Calu3 (cell line): Measurements from ENCODE around the gene CELF5. TPM values are rescaled to one million over a fixed set of nuclear protein-coding genes. Genes with fewer than 3 reads are reported as not detected.
"Not testable (repeated sequence)": the region's sequence is repeated elsewhere in the genome, so short reads cannot be mapped to it uniquely, and the experiment has no call there.

ENCODE experiments used
- BruUV-seq: library from RNA; stranded (reverse); fragments of 400-500 nt; replicated peaks from 2 replicates; lab custom pipeline; 2021; lab: Mats Ljungman, UMichigan
- CTCF ChIA-PET: fragments of 300-600 bp; sonication (Branson Sonifier 250); formaldehyde crosslinking; loops from one replicate; lab custom pipeline; 2022; ENCODE audit warnings: antibody characterized with exemption; lab: Charles Lee
- DNase-seq: peaks from one replicate; pipeline ENCODE4 v3.0.0; 2022
- H3K27ac Mint-ChIP-seq: one replicate; pipeline ENCODE4 v1.8.0; 2022; ENCODE audit warnings: mixed read lengths; ENCODE audit not compliant: unreplicated experiment
- H3K27me3 Mint-ChIP-seq: one replicate; pipeline ENCODE4 v1.8.0; 2022; ENCODE audit warnings: mixed read lengths; ENCODE audit not compliant: unreplicated experiment
- H3K36me3 Mint-ChIP-seq: one replicate; pipeline ENCODE4 v1.8.0; 2022; ENCODE audit warnings: mild to moderate bottlenecking, moderate library complexity, mixed read lengths; ENCODE audit not compliant: insufficient read depth, unreplicated experiment
- H3K4me1 Mint-ChIP-seq: one replicate; pipeline ENCODE4 v1.8.0; 2022; ENCODE audit warnings: mild to moderate bottlenecking, low read depth, mixed read lengths; ENCODE audit not compliant: unreplicated experiment
- H3K4me3 Mint-ChIP-seq: one replicate; pipeline ENCODE4 v1.8.0; 2022; ENCODE audit warnings: mild to moderate bottlenecking, low read depth, moderate library complexity, mixed read lengths; ENCODE audit not compliant: unreplicated experiment
- H3K9me3 Mint-ChIP-seq: one replicate; pipeline ENCODE4 v1.8.0; 2022; ENCODE audit warnings: low read depth, mixed read lengths; ENCODE audit not compliant: unreplicated experiment
- CTCF ChIP-seq: fragments of 200-600 bp; IDR thresholded peaks from one replicate; pipeline ENCODE4 v1.8.0; 2022; ENCODE audit warnings: antibody characterized with exemption; ENCODE audit not compliant: unreplicated experiment
- intact Hi-C: fragments of 100-400 bp; cut with micrococcal nuclease; formaldehyde crosslinking; loops from one replicate; pipeline ENCODE4 v1.10.0; 2022; ENCODE audit not compliant: unreplicated experiment
- total RNA-seq: library from RNA; stranded (reverse); gene quantifications from 2 replicates; pipeline ENCODE4 v1.2.3, GENCODE V29; 2022

The CELF5 gene
- total RNA-seq, 1 experiment from 2014 or later, result 0.40 TPM

- Mint-ChIP-seq H3K27ac (no peak overlapping the region), H3K36me3 (peaks cover 12% of the 10 kb centered on the region), H3K4me1 (peaks cover 17% of the 10 kb centered on the region), H3K4me3 (no peak overlapping the region), H3K27me3 (no peaks in the 10 kb centered on the region), H3K9me3 (no peaks in the 10 kb centered on the region)
- intact Hi-C loops, result no loop called here
- DNase-seq, result no peak
- BruUV-seq, result no TSS peak
- CTCF ChIA-PET, result no interaction called here
- no peak for TF ChIP-seq CTCF
Measured at GRCh38 chr19:3190921-3191805, 33.3 kb upstream of the CELF5 start.

GRCh38 chr19:3191806-3192104 lies 32.7 kb upstream of the CELF5 start:
- H3K4me3 Mint-ChIP-seq, intact Hi-C loops, H3K27me3 Mint-ChIP-seq, H3K9me3 Mint-ChIP-seq, H3K36me3 Mint-ChIP-seq, CTCF ChIA-PET, BruUV-seq, DNase-seq, H3K27ac Mint-ChIP-seq: not testable (repeated sequence)
- H3K4me1 Mint-ChIP-seq, result peaks cover 15% of the 10 kb centered on the region

DNA sequence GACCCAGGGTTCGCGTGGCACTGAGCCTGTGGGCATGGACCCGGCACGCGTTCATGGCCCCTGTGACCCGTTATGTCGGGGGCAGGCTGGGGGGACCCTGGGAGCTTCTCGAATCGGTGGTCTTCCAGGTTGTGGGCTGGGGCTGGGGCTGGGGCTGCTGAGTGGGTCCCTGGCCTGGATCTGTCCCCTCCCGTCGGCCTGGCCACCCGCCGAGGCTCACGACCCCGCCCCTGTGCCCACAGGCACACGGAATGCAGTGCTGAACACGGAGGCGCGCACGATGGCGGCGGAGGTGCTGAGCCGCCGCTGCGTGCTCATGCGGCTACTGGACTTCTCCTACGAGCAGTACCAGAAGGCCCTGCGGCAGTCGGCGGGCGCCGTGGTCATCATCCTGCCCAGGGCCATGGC lies 32.2 kb upstream of the CELF5 start:
- no peaks in the 10 kb centered on the region for H3K27me3 Mint-ChIP-seq
- no peak overlapping the region for H3K27ac Mint-ChIP-seq
- peaks cover 2% of the 10 kb centered on the region for H3K36me3 Mint-ChIP-seq
- DNase-seq, result no peak
- H3K9me3 Mint-ChIP-seq, result no peaks in the 10 kb centered on the region
- no peak overlapping the region for H3K4me3 Mint-ChIP-seq
- TF ChIP-seq CTCF, result no peak
- intact Hi-C loops, result no loop called here
- BruUV-seq, result no TSS peak
- CTCF ChIA-PET, result no interaction called here
- peaks cover 10% of the 10 kb centered on the region for H3K4me1 Mint-ChIP-seq

GRCh38 chr19:3192684-3193083 lies 31.8 kb upstream of the CELF5 start:
- Mint-ChIP-seq H3K36me3 (no peaks in the 10 kb centered on the region), H3K27ac (no peak overlapping the region), H3K4me1 (peaks cover 8% of the 10 kb centered on the region), H3K9me3 (no peaks in the 10 kb centered on the region), H3K27me3 (no peaks in the 10 kb centered on the region), H3K4me3 (no peak overlapping the region)
- intact Hi-C loops, result no loop called here
- no peak for DNase-seq
- CTCF ChIA-PET, result no interaction called here
- no TSS peak for BruUV-seq
- no peak for TF ChIP-seq CTCF
